Neuron (in vitro differentiated cells): ENCODE data around the gene PWP1.

Experiments
- H2AFZ ChIP-seq: one replicate; pipeline ENCODE4 v1.6.1; 2013; ENCODE audit warnings: low read depth, mild to moderate bottlenecking, inconsistent platforms, low read length, moderate library complexity
- H3K27me3 ChIP-seq: one replicate; pipeline ENCODE4 v1.6.1; 2013; ENCODE audit warnings: low read length; ENCODE audit not compliant: insufficient read depth
- H3K36me3 ChIP-seq: one replicate; pipeline ENCODE4 v1.6.1; 2013; ENCODE audit warnings: low read length; ENCODE audit not compliant: insufficient read depth
- H3K4me1 ChIP-seq: one replicate; pipeline ENCODE4 v1.6.1; 2013; ENCODE audit warnings: low read length; ENCODE audit not compliant: insufficient read depth
- H3K4me3 ChIP-seq: 2 replicates; pipeline ENCODE4 v1.5.1; 2013; ENCODE audit warnings: mild to moderate bottlenecking, low read length, moderate library complexity
- H3K9me3 ChIP-seq: one replicate; pipeline ENCODE4 v1.6.1; 2013; ENCODE audit warnings: low read length

The PWP1 gene

DNA sequence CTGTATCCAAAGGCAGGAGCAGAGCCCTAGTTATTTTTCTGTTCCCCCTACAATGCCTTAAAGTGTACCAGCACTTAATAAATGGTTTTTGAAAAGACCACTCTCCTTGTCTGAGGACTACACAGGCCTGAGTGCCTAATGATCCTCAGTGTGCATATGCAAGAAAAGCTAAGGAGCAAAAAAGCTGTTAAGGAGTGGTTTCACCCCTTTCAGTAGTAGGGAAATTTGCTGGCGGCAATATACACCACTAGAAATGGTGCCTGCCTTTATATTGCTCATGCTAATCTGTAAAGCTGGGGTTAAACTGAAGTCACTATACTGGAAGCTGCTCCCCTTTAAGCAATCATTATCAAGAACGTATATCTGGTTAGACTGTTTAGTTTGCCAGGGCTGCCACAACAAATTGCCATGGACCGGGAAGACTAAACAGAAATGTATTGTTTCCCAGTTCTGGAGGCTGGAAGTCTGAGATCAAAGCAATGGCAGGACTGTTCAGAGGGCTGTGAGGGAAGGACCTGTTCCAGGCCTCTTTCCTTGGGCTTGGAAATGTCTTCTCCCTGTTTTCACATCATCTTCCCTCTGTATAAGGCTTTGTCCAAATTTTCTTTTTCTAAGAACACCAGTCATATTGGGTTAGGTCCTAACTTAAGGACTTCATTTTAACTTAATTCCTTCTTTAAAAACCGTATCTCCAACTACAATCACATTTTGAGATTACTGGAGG lies 45.2 kb downstream of the PWP1 start:
- Histone ChIP-seq H2AFZ (no peak overlapping the region), H3K4me1 (no peaks in the 10 kb centered on the region), H3K9me3 (no peaks in the 10 kb centered on the region), H3K27me3 (no peaks in the 10 kb centered on the region), H3K36me3 (peaks cover 37% of the 10 kb centered on the region), H3K4me3 (no peak overlapping the region)

DNA sequence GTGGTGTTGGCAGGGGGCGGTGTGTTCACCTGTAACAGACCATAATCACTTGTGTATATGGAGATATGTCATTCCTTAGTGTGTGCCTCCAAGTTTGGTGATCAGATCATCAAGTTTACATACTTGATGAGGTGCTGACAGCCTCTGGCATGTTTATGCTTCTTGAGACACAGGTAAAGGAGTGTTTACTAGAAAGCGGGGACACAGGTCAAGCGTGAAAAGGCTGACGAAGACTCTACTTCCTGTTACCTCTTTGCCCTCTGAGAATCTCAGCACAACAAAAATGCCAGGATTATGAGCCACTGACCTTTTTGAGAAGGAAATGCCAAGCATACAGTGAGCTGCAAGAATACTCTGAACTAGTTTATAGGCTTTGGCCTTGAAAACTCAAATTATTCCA lies 45.8 kb downstream of the PWP1 start:
- Histone ChIP-seq H3K27me3 (no peaks in the 10 kb centered on the region), H3K9me3 (no peaks in the 10 kb centered on the region), H3K4me1 (no peaks in the 10 kb centered on the region), H3K4me3 (no peak overlapping the region), H3K36me3 (peaks cover 43% of the 10 kb centered on the region), H2AFZ (no peak overlapping the region)

DNA sequence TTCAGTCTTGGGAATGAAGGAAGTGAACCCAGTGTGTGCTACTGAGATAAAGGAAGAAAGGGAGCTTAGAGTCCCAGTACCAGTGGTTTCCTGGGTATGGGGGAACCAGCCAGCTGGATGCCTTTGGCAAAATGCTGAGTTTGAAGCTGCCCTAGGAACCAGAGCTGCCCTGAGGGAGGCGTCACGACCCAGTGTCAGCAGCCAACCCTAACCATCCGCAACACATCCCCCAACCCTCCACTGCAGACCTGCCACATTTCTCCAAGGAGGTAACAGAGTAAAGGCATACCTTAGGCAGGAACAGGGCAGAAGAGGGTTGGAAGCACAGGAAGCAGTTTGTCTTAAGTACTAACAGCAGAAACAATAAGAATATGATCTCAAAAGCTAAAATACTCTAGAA lies 46.8 kb downstream of the PWP1 start:
- Histone ChIP-seq H3K27me3 (no peaks in the 10 kb centered on the region), H3K4me3 (no peak overlapping the region), H3K9me3 (no peaks in the 10 kb centered on the region), H2AFZ (no peak overlapping the region), H3K4me1 (no peaks in the 10 kb centered on the region), H3K36me3 (peaks cover 53% of the 10 kb centered on the region)

DNA sequence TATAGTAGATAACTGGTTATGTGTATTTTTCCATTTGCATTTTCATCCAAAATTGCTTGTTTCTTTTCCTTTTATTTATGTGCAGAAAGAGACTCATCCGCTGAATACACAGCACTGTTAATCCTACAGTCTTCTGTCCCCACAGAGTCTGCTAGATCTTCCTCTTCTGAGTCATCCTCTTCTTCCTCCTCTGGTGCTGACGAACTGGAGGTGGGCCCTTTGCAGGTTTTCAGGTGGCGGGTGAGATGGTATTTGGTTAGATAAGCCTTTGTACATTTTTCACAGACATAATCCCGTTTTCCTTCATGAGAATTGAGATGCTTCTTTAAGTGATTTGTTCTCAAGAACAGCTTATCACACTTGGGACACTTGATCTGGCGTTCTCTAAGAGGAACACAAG lies 48.5 kb downstream of the PWP1 start:
- Histone ChIP-seq H3K4me3 (no peak overlapping the region), H3K9me3 (no peaks in the 10 kb centered on the region), H3K36me3 (peaks cover 71% of the 10 kb centered on the region), H2AFZ (no peak overlapping the region), H3K27me3 (no peaks in the 10 kb centered on the region), H3K4me1 (no peaks in the 10 kb centered on the region)

DNA sequence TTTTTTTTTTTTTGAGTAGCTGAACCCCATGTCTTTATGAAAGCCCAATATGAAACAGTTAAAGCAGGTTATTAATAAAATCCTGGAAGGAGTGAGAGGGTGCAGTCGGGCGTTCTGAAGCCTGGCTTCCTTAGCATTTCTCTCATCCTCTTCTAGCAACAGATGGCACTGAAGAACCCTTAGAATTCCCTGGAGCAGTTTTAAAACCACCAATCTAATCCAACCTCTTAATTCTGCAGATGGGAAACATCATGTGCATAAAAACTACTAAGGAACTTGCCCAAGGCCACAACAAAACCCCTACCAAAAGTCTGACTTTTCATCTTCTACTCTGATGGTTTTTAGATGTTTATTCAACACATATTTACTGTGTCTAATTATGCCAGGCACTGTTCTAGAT lies 50.2 kb downstream of the PWP1 start:
- H3K9me3 ChIP-seq = no peaks in the 10 kb centered on the region
- H3K36me3 ChIP-seq = peaks cover 86% of the 10 kb centered on the region
- H3K4me1 ChIP-seq = no peaks in the 10 kb centered on the region
- no peaks in the 10 kb centered on the region for H3K27me3 ChIP-seq
- H3K4me3 ChIP-seq = no peak overlapping the region
- no peak overlapping the region for H2AFZ ChIP-seq

DNA sequence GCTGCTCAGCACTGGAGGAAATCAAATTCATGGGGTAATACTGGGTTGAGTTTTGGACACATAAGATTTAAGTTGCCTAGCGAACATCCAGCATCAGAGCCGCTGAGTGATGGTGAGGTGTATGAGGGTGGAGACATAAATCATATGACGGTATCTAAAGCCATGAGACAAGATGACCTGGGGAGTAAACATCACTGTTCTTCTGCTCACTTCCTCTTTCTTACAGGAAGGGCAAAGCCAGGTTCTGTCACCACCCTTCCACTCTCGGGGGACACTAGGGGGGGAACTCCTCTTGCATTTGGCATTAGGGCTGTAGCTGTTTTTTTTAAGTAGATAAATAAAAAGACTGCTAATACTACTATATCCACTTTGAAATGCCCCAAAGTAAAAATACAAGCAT lies 51.3 kb downstream of the PWP1 start:
- Histone ChIP-seq H3K4me3 (no peak overlapping the region), H3K9me3 (no peaks in the 10 kb centered on the region), H3K27me3 (no peaks in the 10 kb centered on the region), H2AFZ (no peak overlapping the region), H3K36me3 (peaks cover 98% of the 10 kb centered on the region), H3K4me1 (no peaks in the 10 kb centered on the region)

DNA sequence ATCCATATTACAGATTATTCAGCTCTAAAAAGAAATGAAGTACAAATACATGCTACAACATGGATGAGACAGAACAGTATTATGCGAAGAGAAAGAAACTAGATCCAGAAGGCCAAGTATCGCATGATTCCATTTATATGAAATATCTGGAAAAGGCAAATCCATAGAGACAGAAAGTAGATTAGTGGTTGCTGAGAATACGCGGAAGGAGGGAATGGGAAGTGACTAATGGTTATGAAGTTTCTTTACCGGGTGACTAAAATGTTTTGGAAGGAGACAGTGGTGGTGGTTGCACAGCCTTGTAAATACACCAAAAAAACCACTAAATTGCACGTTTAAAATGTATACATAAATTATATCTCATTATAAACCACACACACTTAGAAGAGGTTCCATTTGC lies 62.9 kb downstream of the PWP1 start:
- H2AFZ ChIP-seq = no peak overlapping the region
- H3K4me3 ChIP-seq = no peak overlapping the region
- no peaks in the 10 kb centered on the region for H3K4me1 ChIP-seq
- no peaks in the 10 kb centered on the region for H3K9me3 ChIP-seq
- no peaks in the 10 kb centered on the region for H3K27me3 ChIP-seq
- peaks cover 93% of the 10 kb centered on the region for H3K36me3 ChIP-seq

DNA sequence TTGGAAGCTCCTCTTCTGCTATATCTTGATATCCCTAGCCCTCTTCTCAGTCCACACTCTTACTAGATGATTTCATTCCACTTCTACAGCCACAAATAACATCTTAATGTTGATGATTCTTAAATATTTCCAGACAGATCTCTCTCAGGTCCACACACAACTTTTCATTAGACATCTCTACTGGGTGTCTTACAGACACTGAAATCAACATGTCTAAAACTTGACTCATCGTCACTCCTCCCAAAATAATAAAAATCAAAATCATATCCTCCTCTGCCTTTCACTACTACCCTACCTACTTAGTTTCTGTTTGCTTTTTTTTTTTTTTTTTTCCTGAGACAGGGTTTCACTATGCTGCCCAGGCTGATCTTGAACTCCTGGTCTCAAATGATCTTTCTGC lies 63.5 kb downstream of the PWP1 start:
- H3K36me3 ChIP-seq = peaks cover 92% of the 10 kb centered on the region
- no peak overlapping the region for H3K4me3 ChIP-seq

DNA sequence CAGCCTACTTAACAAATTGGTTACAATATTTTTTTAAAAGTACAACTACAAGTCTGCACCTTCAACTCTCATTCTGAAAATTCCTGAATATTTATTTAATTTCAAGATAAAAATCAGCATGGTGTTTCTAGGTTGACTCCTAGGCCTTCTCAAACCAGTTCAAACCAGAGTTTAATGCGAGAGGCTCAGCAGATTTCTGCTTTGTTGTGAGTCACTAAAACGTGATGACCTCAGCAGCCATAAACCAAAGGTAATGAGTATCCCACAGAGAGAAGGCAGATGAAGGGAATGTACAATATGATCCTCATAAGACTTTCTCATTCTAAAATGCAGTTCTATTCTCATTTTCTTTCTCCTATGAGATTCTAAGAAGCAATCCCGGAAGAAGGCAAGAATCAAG lies 73.8 kb downstream of the PWP1 start:
- H3K4me1 ChIP-seq = peaks cover 25% of the 10 kb centered on the region
- peak overlapping the region; percentile 100 for H3K4me3 ChIP-seq
- no peaks in the 10 kb centered on the region for H3K27me3 ChIP-seq
- no peaks in the 10 kb centered on the region for H3K9me3 ChIP-seq
- H3K36me3 ChIP-seq = peaks cover 33% of the 10 kb centered on the region
- H2AFZ ChIP-seq = no peak overlapping the region

More for the DNA sequence above, 63.5 kb downstream of the PWP1 start:
- Histone ChIP-seq H3K27me3 (no peaks in the 10 kb centered on the region), H3K9me3 (no peaks in the 10 kb centered on the region), H3K4me1 (no peaks in the 10 kb centered on the region), H2AFZ (no peak overlapping the region)

DNA sequence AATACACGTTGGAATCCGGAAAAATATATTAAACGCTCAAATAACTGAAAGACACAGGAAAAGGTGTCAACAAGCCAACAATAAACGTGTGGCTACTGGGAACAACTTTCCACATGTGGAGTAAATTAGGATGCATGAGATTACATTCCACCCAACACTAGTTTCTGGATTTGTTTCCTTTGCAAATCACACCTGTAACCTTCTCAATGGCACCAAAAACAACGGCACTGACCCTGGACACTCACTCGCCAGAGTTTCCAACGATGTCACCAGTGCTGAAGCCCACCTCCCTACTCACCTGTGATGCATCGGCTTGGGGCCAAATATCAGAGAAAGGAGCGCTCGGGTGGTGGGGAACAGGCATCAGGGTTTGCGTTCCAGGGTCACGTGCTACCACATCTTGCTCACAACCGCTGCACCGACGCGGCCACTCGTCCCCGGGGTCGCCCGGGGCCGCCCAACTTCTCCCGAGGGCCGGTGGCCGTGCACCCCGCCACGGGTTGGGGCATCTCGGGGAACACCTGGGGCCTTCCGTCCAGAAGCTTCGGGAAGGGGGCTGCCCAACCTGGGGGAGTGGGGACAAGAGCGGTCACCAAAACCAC lies 74.7 kb downstream of the PWP1 start:
- peak overlapping the region; percentile 100 for H3K4me3 ChIP-seq
- no peaks in the 10 kb centered on the region for H3K9me3 ChIP-seq
- peaks cover 25% of the 10 kb centered on the region for H3K36me3 ChIP-seq
- peaks cover 25% of the 10 kb centered on the region for H3K4me1 ChIP-seq
- H3K27me3 ChIP-seq = peaks cover 4% of the 10 kb centered on the region
- no peak overlapping the region for H2AFZ ChIP-seq

DNA sequence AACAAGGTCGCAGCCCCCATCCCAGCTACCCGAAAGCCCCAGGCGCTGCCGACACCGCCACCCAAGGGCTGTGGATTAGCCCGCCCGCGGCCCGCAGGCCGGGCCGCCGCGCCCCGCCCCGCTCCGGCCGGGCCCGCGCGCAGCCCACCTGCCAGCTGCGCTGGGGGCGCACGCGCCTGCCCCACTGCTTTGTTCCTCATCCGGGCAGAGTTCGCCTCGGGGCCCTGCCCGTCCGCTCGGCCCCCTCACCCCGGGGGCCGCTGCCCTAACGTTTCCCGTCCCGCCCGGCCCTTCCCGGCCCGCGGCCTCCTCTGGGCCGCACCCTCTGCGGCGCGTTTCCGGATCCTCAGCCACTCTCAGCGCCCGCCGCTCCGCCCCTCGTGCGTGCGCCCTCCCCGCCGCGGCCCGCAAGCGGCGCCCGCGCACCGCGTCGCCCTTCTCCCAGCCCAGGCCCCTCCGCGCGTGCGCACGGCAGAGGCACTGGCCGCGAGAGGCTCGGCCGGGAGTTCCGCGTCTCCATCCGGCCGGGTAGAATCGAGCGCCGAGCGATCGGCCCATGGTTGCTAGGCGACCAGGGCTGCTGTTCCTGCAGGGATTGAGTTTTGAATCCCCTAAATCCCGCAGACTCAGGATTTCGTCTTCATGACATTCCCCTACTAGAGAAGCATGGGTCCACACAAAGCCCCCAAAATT lies 75.4 kb downstream of the PWP1 start, which contains the start of gene PRDM4:
Gene PRDM4, minus strand, starts transcription at position 329 of the 693 bp plus-strand sequence. CDS start 622 bp downstream, outside the sequence.
- peak within 1 kb of the TSS; percentile 100 for H3K4me3 ChIP-seq
- H3K4me1 ChIP-seq = peaks cover 25% of the 10 kb centered on the region
- H3K27me3 ChIP-seq = peaks cover 8% of the 10 kb centered on the region
- H3K36me3 ChIP-seq = peaks cover 20% of the 10 kb centered on the region
- H2AFZ ChIP-seq = peak within 1 kb of the TSS; percentile 100
- H3K9me3 ChIP-seq = no peaks in the 10 kb centered on the region

DNA sequence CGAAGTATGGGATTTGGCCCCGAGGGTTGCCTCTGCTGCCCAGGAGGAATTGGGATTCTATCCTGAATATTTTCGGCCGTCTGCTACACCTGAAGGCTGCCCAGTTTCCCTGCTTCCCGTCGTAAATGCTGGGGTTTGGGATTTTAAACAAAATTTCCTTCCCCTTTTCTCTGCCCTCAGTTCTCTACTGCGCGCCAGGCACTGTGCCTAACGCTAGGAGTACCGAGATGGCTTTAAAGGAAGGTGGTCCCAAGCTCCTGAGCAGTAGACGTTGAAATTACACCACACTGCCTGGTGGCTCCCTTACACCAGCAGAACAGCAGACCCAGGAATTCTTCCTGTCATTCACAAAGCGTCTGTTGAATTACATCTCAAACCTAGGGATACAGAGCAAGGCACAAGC lies 75.9 kb downstream of the PWP1 start:
- Histone ChIP-seq H3K27me3 (peaks cover 13% of the 10 kb centered on the region), H2AFZ (peak overlapping the region; percentile 100), H3K4me1 (peaks cover 25% of the 10 kb centered on the region), H3K4me3 (peak overlapping the region; percentile 100), H3K36me3 (peaks cover 15% of the 10 kb centered on the region), H3K9me3 (no peaks in the 10 kb centered on the region)
